HepG2 (cell line): ENCODE measurements around the gene ARFIP1. TPM values are rescaled to one million over a fixed set of nuclear protein-coding genes. Genes with fewer than 3 reads are reported as not detected.

Experiments
- DNMT1 ChIP-seq: sonication (generic); formaldehyde crosslinking; IDR thresholded peaks from 2 replicates; pipeline ENCODE4 v1.5.1; 2020; ENCODE audit warnings: mild to moderate bottlenecking, missing genetic modification reagents
- DPF2 ChIP-seq: sonication (generic); formaldehyde crosslinking; IDR thresholded peaks from 2 replicates; pipeline ENCODE4 v1.4.0; 2020; ENCODE audit warnings: mild to moderate bottlenecking, low read depth, missing genetic modification reagents, borderline replicate concordance
- ERF ChIP-seq: IDR thresholded peaks from 2 replicates; pipeline ENCODE4 v1.6.1; 2018; ENCODE audit warnings: missing biosample characterization, missing genetic modification reagents
- ETV5 ChIP-seq: IDR thresholded peaks from 2 replicates; pipeline ENCODE4 v1.6.1; 2018; ENCODE audit warnings: missing biosample characterization, missing genetic modification reagents, inconsistent platforms, borderline replicate concordance
- GATAD1 ChIP-seq: IDR thresholded peaks from 2 replicates; pipeline ENCODE4 v1.6.1; 2016; ENCODE audit warnings: missing genetic modification reagents, missing compliant biosample characterization
- MIXL1 ChIP-seq: IDR thresholded peaks from 2 replicates; pipeline ENCODE4 v1.6.1; 2016
- PHF5A ChIP-seq: IDR thresholded peaks from one replicate; pipeline ENCODE4 v1.6.1; 2018; ENCODE audit warnings: low read depth, missing genetic modification reagents; ENCODE audit not compliant: unreplicated experiment
- ZNF180 ChIP-seq: sonication (generic); formaldehyde crosslinking; IDR thresholded peaks from 2 replicates; pipeline ENCODE4 v1.4.0; 2020; ENCODE audit warnings: low read depth, missing genetic modification reagents, borderline replicate concordance
- ZNF446 ChIP-seq: sonication (generic); formaldehyde crosslinking; IDR thresholded peaks from 2 replicates; pipeline ENCODE4 v1.5.0; 2020; ENCODE audit warnings: mild to moderate bottlenecking, missing genetic modification reagents
- ZNF557 ChIP-seq: sonication (generic); formaldehyde crosslinking; IDR thresholded peaks from 2 replicates; pipeline ENCODE4 v1.4.0; 2020; ENCODE audit warnings: missing genetic modification reagents
- ZNF703 ChIP-seq: sonication (generic); formaldehyde crosslinking; IDR thresholded peaks from 2 replicates; pipeline ENCODE4 v1.5.1; 2020; ENCODE audit warnings: missing genetic modification reagents, mild to moderate bottlenecking, moderate library complexity, borderline replicate concordance
- ZNF713 ChIP-seq: sonication (generic); formaldehyde crosslinking; IDR thresholded peaks from 2 replicates; pipeline ENCODE4 v1.4.0; 2020; ENCODE audit warnings: mild to moderate bottlenecking, missing genetic modification reagents
- ZNF816 ChIP-seq: sonication (generic); formaldehyde crosslinking; IDR thresholded peaks from 2 replicates; pipeline ENCODE4 v1.8.0; 2022; ENCODE audit warnings: missing genetic modification reagents, mild to moderate bottlenecking, borderline replicate concordance
- ZSCAN25 ChIP-seq: sonication (generic); formaldehyde crosslinking; IDR thresholded peaks from 2 replicates; pipeline ENCODE4 v1.8.0; 2022; ENCODE audit warnings: mild to moderate bottlenecking, missing genetic modification reagents
- polyA plus RNA-seq, 8 experiments: library from polyadenylated mRNA; depleted of rRNA in 3 of 8; stranded (reverse) in 7 of 8; unstranded in 1 of 8; fragments of >200 nt; fragmentation: Illumina TruSeq in 4 of 8; extraction: Trizol in 4 of 8; gene quantifications; 2 replicates each; pipeline versions ENCODE4 v1.2.1 to v1.2.3, GENCODE V29; 2011 to 2016; ENCODE audit warnings: low read depth in 4 of 8, missing spikeins in 1 of 8, mixed read lengths in 1 of 8; ENCODE audit not compliant: insufficient read depth in 1 of 8
- total RNA-seq, 5 experiments: library from RNA; depleted of rRNA; stranded (reverse); fragments of >200 nt; fragmentation: Illumina TruSeq; extraction: Trizol; gene quantifications; 2 replicates each; pipeline ENCODE4 v1.2.3, GENCODE V29; 2016; ENCODE audit warnings: low read depth in 1 of 5
- TF ChIP-seq, protein P1 (sequence below): sonication (generic); formaldehyde crosslinking; IDR thresholded peaks from 2 replicates; pipeline ENCODE4 v1.5.0; 2020; ENCODE audit warnings: mild to moderate bottlenecking, missing genetic modification reagents, borderline replicate concordance
- TF ChIP-seq, protein P2 (sequence below): sonication (generic); formaldehyde crosslinking; IDR thresholded peaks from 2 replicates; pipeline ENCODE4 v1.4.0; 2020; ENCODE audit warnings: mild to moderate bottlenecking, missing genetic modification reagents
- TF ChIP-seq, protein P3 (sequence below): sonication (generic); formaldehyde crosslinking; IDR thresholded peaks from 2 replicates; pipeline ENCODE4 v1.8.0; 2022; ENCODE audit warnings: missing genetic modification reagents, mild to moderate bottlenecking, moderate library complexity, borderline replicate concordance
- TF ChIP-seq, protein P4 (sequence below): sonication (generic); formaldehyde crosslinking; IDR thresholded peaks from 2 replicates; pipeline ENCODE4 v1.4.0; 2020; ENCODE audit warnings: missing genetic modification reagents

Gene ARFIP1
- total and polyA plus RNA-seq, 2 of the 13 experiments (the other 11 are each of a cell fraction or from before 2014, with no cell fraction given): 9.9 to 27.7 TPM

DNA sequence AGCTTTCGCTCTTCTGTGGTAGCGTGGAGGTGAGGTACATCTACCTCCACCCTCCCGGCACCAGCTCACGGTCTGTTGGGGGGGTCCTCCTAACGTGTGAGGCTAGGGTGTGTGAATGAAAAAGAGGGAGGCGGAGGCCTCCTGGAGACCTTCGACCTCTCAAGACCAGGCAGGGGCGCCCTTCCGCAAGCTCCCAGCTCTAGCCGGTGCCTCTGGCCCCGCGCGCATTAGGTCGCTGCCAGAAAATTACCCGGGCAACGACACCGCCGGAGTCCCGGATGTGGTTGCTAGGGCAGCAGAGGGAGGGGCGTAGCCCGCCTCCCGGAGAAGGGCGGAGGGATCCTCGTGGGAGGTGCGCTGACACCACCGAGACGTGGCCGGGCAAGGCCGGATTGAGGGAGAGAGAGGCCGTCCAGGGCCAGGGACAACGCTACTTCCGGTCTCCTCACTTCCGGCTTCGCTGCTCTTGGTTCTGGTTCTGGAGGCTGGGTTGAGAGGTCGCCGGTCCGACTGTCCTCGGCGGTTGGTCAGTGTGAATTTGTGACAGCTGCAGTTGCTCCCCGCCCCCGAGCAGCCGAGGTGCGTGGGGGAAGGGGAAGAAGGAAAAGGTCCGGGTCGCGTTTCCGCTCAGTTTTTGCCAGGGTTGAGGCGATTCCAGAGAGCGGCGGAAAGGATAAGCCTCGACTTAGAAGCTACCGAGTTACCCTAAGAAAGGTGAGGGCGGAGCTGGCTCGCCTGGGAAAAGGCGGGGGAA is at the start of gene ARFIP1, which contains the start of gene TIGD4 (continued):
- no peak for TF ChIP-seq DPF2
- no peak; the same call in none of the 2 replicates for TF ChIP-seq ZNF557
- TF ChIP-seq, protein P1, sequence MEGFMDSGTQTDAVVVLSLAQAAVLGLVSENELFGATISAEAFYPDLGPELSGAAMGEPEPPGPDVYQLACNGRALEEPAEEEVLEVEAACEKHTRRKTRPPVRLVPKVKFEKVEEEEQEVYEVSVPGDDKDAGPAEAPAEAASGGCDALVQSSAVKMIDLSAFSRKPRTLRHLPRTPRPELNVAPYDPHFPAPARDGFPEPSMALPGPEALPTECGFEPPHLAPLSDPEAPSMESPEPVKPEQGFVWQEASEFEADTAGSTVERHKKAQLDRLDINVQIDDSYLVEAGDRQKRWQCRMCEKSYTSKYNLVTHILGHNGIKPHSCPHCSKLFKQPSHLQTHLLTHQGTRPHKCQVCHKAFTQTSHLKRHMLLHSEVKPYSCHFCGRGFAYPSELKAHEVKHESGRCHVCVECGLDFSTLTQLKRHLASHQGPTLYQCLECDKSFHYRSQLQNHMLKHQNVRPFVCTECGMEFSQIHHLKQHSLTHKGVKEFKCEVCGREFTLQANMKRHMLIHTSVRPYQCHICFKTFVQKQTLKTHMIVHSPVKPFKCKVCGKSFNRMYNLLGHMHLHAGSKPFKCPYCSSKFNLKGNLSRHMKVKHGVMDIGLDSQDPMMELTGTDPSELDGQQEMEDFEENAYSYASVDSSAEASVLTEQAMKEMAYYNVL: no peak; the same call in 1 of the 2 replicates
- no peak; the same call in 1 of the 2 replicates for TF ChIP-seq ERF (CRISPR knock-in tag)
- no peak for TF ChIP-seq ZNF713
- peak; percentile 43; the same call in 1 of the 2 replicates for TF ChIP-seq MIXL1
- 0 out of 2 replicates have a peak, but pooled peaks have one; percentile 73 for TF ChIP-seq ZNF446 (CRISPR knock-in tag)
- TF ChIP-seq DNMT1 (CRISPR knock-in tag): no peak
- TF ChIP-seq PHF5A (CRISPR knock-in tag): peak; percentile 49
- no peak for TF ChIP-seq ZNF180 (CRISPR knock-in tag)
- TF ChIP-seq, protein P2, sequence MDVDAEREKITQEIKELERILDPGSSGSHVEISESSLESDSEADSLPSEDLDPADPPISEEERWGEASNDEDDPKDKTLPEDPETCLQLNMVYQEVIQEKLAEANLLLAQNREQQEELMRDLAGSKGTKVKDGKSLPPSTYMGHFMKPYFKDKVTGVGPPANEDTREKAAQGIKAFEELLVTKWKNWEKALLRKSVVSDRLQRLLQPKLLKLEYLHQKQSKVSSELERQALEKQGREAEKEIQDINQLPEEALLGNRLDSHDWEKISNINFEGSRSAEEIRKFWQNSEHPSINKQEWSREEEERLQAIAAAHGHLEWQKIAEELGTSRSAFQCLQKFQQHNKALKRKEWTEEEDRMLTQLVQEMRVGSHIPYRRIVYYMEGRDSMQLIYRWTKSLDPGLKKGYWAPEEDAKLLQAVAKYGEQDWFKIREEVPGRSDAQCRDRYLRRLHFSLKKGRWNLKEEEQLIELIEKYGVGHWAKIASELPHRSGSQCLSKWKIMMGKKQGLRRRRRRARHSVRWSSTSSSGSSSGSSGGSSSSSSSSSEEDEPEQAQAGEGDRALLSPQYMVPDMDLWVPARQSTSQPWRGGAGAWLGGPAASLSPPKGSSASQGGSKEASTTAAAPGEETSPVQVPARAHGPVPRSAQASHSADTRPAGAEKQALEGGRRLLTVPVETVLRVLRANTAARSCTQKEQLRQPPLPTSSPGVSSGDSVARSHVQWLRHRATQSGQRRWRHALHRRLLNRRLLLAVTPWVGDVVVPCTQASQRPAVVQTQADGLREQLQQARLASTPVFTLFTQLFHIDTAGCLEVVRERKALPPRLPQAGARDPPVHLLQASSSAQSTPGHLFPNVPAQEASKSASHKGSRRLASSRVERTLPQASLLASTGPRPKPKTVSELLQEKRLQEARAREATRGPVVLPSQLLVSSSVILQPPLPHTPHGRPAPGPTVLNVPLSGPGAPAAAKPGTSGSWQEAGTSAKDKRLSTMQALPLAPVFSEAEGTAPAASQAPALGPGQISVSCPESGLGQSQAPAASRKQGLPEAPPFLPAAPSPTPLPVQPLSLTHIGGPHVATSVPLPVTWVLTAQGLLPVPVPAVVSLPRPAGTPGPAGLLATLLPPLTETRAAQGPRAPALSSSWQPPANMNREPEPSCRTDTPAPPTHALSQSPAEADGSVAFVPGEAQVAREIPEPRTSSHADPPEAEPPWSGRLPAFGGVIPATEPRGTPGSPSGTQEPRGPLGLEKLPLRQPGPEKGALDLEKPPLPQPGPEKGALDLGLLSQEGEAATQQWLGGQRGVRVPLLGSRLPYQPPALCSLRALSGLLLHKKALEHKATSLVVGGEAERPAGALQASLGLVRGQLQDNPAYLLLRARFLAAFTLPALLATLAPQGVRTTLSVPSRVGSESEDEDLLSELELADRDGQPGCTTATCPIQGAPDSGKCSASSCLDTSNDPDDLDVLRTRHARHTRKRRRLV (CRISPR knock-in tag): no peak
- TF ChIP-seq ZSCAN25: no peak
- TF ChIP-seq GATAD1 (CRISPR knock-in tag): peak; percentile 93
- TF ChIP-seq, protein P3, sequence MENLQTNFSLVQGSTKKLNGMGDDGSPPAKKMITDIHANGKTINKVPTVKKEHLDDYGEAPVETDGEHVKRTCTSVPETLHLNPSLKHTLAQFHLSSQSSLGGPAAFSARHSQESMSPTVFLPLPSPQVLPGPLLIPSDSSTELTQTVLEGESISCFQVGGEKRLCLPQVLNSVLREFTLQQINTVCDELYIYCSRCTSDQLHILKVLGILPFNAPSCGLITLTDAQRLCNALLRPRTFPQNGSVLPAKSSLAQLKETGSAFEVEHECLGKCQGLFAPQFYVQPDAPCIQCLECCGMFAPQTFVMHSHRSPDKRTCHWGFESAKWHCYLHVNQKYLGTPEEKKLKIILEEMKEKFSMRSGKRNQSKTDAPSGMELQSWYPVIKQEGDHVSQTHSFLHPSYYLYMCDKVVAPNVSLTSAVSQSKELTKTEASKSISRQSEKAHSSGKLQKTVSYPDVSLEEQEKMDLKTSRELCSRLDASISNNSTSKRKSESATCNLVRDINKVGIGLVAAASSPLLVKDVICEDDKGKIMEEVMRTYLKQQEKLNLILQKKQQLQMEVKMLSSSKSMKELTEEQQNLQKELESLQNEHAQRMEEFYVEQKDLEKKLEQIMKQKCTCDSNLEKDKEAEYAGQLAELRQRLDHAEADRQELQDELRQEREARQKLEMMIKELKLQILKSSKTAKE (CRISPR knock-in tag): no peak
- TF ChIP-seq ETV5: peak; percentile 83; the same call in 1 of the 2 replicates
- TF ChIP-seq ZNF703: no peak; the same call in 1 of the 2 replicates
- TF ChIP-seq, protein P4, sequence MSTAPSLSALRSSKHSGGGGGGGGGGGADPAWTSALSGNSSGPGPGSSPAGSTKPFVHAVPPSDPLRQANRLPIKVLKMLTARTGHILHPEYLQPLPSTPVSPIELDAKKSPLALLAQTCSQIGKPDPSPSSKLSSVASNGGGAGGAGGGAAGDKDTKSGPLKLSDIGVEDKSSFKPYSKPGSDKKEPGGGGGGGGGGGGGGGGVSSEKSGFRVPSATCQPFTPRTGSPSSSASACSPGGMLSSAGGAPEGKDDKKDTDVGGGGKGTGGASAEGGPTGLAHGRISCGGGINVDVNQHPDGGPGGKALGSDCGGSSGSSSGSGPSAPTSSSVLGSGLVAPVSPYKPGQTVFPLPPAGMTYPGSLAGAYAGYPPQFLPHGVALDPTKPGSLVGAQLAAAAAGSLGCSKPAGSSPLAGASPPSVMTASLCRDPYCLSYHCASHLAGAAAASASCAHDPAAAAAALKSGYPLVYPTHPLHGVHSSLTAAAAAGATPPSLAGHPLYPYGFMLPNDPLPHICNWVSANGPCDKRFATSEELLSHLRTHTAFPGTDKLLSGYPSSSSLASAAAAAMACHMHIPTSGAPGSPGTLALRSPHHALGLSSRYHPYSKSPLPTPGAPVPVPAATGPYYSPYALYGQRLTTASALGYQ (CRISPR knock-in tag): peak; percentile 73; the same call in 1 of the 2 replicates
- 0 out of 2 replicates have a peak, but pooled peaks have one; percentile 67 for TF ChIP-seq ZNF816 (CRISPR knock-in tag)
